K562 (cell line): ENCODE measurements around the gene ACER3. TPM values are rescaled to one million over a fixed set of nuclear protein-coding genes. Genes with fewer than 3 reads are reported as not detected.

Experiments
- ARID4B ChIP-seq: sonication (generic); formaldehyde crosslinking; IDR thresholded peaks from 2 replicates; pipeline ENCODE4 v1.8.0; 2022; ENCODE audit warnings: mild to moderate bottlenecking, missing genetic modification reagents
- CBX3 ChIP-seq, 2 experiments: IDR thresholded peaks; 1 replicate in 1 of 2; 2 replicates in 1 of 2; pipeline ENCODE4 v1.6.1; 2012; ENCODE audit warnings: inconsistent platforms in 2 of 2, low read length in 2 of 2, borderline replicate concordance in 1 of 2, control low read depth in 1 of 2
- CEBPG ChIP-seq, 3 experiments: fragments of 200-800 bp in 1 of 3; sonication (Bioruptor generic) in 1 of 3; sonication (generic) in 1 of 3; formaldehyde crosslinking in 1 of 3; IDR thresholded peaks in 2 of 3; conservative IDR thresholded peaks in 1 of 3; 2 replicates each; pipeline versions ENCODE4 v1.6.1 to v1.8.0; 2016 to 2022; ENCODE audit warnings: missing compliant biosample characterization in 2 of 3, missing genetic modification characterization in 2 of 3, mild to moderate bottlenecking in 1 of 3, missing genetic modification reagents in 1 of 3
- DPF2 ChIP-seq: fragments of 450-650 bp; IDR thresholded peaks from 2 replicates; pipeline ENCODE4 v1.6.1; 2016
- L3MBTL2 ChIP-seq: fragments of 450-650 bp; IDR thresholded peaks from 2 replicates; pipeline ENCODE4 v1.6.1; 2016; ENCODE audit warnings: mild to moderate bottlenecking, moderate library complexity
- MYC ChIP-seq, 2 experiments: fragments of 250-450 bp in 1 of 2; sonication (Bioruptor Pico) in 1 of 2; IDR thresholded peaks; 2 replicates each; pipeline versions ENCODE4 v1.5.1 to v1.6.1; 2012 to 2021; ENCODE audit warnings: low read depth in 2 of 2, borderline replicate concordance in 1 of 2, improper control_type of control experiment in 1 of 2, low read length in 1 of 2, mild to moderate bottlenecking in 1 of 2, moderate library complexity in 1 of 2
- NELFE ChIP-seq: IDR thresholded peaks from 2 replicates; pipeline ENCODE4 v1.6.1; 2011; ENCODE audit warnings: mild to moderate bottlenecking; ENCODE audit not compliant: insufficient read depth, insufficient read length
- PHB2 ChIP-seq: fragments of 450-650 bp; IDR thresholded peaks from 2 replicates; pipeline ENCODE4 v1.6.1; 2017; ENCODE audit warnings: low read depth
- SMAD4 ChIP-seq: fragments of 250-450 bp; sonication (Bioruptor Pico); conservative IDR thresholded peaks from 2 replicates; pipeline ENCODE4 v1.8.0; 2021; ENCODE audit warnings: inconsistent platforms, mild to moderate bottlenecking, moderate library complexity
- ZNF24 ChIP-seq: fragments of 450-650 bp; IDR thresholded peaks from 2 replicates; pipeline ENCODE4 v1.6.1; 2016
- ZNF436 ChIP-seq: fragments of 250-450, 450-650 bp; sonication (Bioruptor Pico); formaldehyde crosslinking; IDR thresholded peaks from 2 replicates; pipeline ENCODE4 v1.7.0; 2020; ENCODE audit warnings: mild to moderate bottlenecking
- ZNF592 ChIP-seq: fragments of 450-650 bp; IDR thresholded peaks from 2 replicates; pipeline ENCODE4 v1.6.1; 2017; ENCODE audit warnings: antibody characterized with exemption, mild to moderate bottlenecking
- polyA plus RNA-seq, 8 experiments: library from polyadenylated mRNA; depleted of rRNA in 4 of 8; stranded (reverse) in 5 of 8; unstranded in 3 of 8; fragments of >200 nt; fragmentation: Nextera tagmentation in 2 of 8; fragmentation: Illumina TruSeq in 1 of 8; extraction: Ambion mirVana in 2 of 8; extraction: Trizol in 1 of 8; gene quantifications; 2 replicates each; pipeline versions ENCODE4 v1.2.1 to v1.2.3, GENCODE V29; 2011 to 2014; ENCODE audit warnings: inconsistent platforms in 1 of 8, missing spikeins in 1 of 8
- total RNA-seq, 7 experiments: library from RNA; depleted of rRNA in 6 of 7; stranded (reverse); fragments of >200 nt in 6 of 7; fragmentation: Illumina TruSeq in 2 of 7; extraction: Trizol in 2 of 7; gene quantifications; 2 replicates each; pipeline versions ENCODE4 v1.2.1 to v1.2.3, GENCODE V29; 2011 to 2021; ENCODE audit warnings: low replicate concordance in 1 of 7
- TF ChIP-seq, protein P1 (sequence below): IDR thresholded peaks from 2 replicates; pipeline ENCODE4 v1.6.1; 2012; ENCODE audit warnings: low read depth, low read length, improper control_type of control experiment, borderline replicate concordance

ACER3 gene
- total and polyA plus RNA-seq, 9 of the 15 experiments (the other 6 are each of a cell fraction or from before 2014, with no cell fraction given): 2.0 to 23.8 (median 9.5) TPM

DNA sequence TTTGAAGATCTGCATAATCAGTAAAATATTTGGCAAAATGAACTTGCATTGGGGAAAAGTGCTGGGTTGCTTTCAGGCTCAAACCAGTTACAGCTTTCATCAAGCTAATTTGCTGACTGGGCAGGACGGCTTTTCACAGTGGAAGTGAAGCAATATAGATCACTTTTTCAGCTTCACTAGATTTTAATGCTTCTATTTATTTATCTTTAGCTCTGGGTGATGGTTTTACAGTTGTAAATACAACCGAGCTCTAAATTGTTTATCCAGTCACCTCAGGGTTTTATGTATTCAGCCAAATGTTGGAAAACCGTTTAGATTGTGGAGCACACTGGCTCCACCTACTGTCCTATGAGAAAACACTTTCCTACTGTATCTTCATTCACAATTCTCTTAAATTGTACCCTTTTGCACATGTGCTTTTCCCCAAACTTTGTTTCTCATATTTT, 58.2 kb downstream of the ACER3 start (continued):
- TF ChIP-seq L3MBTL2: peak; percentile 17; the same call in 1 of the 2 replicates
- TF ChIP-seq, protein P1, sequence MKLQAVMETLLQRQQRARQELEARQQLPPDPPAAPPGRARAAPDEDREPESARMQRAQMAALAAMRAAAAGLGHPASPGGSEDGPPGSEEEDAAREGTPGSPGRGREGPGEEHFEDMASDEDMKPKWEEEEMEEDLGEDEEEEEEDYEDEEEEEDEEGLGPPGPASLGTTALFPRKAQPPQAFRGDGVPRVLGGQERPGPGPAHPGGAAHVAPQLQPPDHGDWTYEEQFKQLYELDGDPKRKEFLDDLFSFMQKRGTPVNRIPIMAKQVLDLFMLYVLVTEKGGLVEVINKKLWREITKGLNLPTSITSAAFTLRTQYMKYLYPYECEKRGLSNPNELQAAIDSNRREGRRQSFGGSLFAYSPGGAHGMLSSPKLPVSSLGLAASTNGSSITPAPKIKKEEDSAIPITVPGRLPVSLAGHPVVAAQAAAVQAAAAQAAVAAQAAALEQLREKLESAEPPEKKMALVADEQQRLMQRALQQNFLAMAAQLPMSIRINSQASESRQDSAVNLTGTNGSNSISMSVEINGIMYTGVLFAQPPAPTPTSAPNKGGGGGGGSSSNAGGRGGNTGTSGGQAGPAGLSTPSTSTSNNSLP: peak; percentile 49; the same call in 1 of the 2 replicates
- no peak for TF ChIP-seq PHB2
- TF ChIP-seq NELFE: no peak
- 0 out of 2 replicates have a peak, but pooled peaks have one; percentile 16 for TF ChIP-seq MYC (IDR thresholded peaks at IDR 0.05; ENCODE audit: low read depth, low read length)
- TF ChIP-seq MYC (CRISPR knock-in tag; IDR thresholded peaks at IDR 0.05; ENCODE audit: borderline replicate concordance, low read depth): no peak
- TF ChIP-seq ZNF24: no peak
- no peak for TF ChIP-seq SMAD4 (CRISPR knock-in tag)
- no peak for TF ChIP-seq ZNF436 (CRISPR knock-in tag)
- TF ChIP-seq ZNF592: 0 out of 2 replicates have a peak, but pooled peaks have one; percentile 20
- TF ChIP-seq DPF2: 0 out of 2 replicates have a peak, but pooled peaks have one; percentile 13
- TF ChIP-seq CEBPG (CRISPR knock-in tag; IDR thresholded peaks at IDR 0.05): no peak
- TF ChIP-seq CEBPG (tag; conservative IDR thresholded peaks at IDR 0.05 in 1 of 2, IDR thresholded peaks at IDR 0.05 in 1 of 2): peak in 1 of 2 experiments; percentile 71; a peak in 3 of 4 replicates
- TF ChIP-seq CBX3 (IDR thresholded peaks at IDR 0.05; ENCODE audit: borderline replicate concordance in 1 of 2, low read length in 2 of 2): no peak
- TF ChIP-seq ARID4B (CRISPR knock-in tag): no peak
